SW480 (cell line): Measurements from ENCODE around the gene ACYP1.

Source experiments
- DNase-seq: peaks from one replicate; pipeline ENCODE4 v3.0.0-alpha.2; 2016; ENCODE audit warnings: low spot score

Gene ACYP1

GRCh38 chr14:75063491-75064204, at the start of gene ACYP1:
Gene ACYP1 (minus strand): TSS chr14:75064024. CDS start chr14:75063553, 471 bp downstream.
- peak; percentile 90 for DNase-seq

GRCh38 chr14:75109877-75110276, 46.1 kb upstream of the ACYP1 start:
- DNase-seq, result no peak

GRCh38 chr14:75107186-75107585, 43.4 kb upstream of the ACYP1 start:
- DNase-seq, result no peak

GRCh38 chr14:75101491-75101890, 37.7 kb upstream of the ACYP1 start:
- no peak for DNase-seq

- no peak for DNase-seq
These were observed 34.9 kb upstream of the ACYP1 start for GRCh38 chr14:75098682-75099081.

GRCh38 chr14:75098212-75098611, 34.4 kb upstream of the ACYP1 start:
- no peak for DNase-seq

GRCh38 chr14:75096959-75097358, 33.1 kb upstream of the ACYP1 start:
- DNase-seq, result no peak

GRCh38 chr14:75095690-75096089, 31.9 kb upstream of the ACYP1 start:
- DNase-seq, result no peak

GRCh38 chr14:75094896-75095295, 31.1 kb upstream of the ACYP1 start:
- DNase-seq, result no peak

- no peak for DNase-seq
These were observed 28.9 kb upstream of the ACYP1 start for GRCh38 chr14:75092698-75093097.

- no peak for DNase-seq
These were observed 27.4 kb upstream of the ACYP1 start for GRCh38 chr14:75091251-75091650.

- no peak for DNase-seq
These were observed 26.5 kb upstream of the ACYP1 start for GRCh38 chr14:75090353-75090752.

GRCh38 chr14:75088566-75089373, 24.9 kb upstream of the ACYP1 start:
- peak; percentile 68 for DNase-seq

- DNase-seq, result no peak
These were observed 24.3 kb upstream of the ACYP1 start for GRCh38 chr14:75088153-75088552.

GRCh38 chr14:75084513-75084912, 20.7 kb upstream of the ACYP1 start:
- peak; percentile 22 for DNase-seq

GRCh38 chr14:75083271-75083670, 19.4 kb upstream of the ACYP1 start:
- no peak for DNase-seq

- no peak for DNase-seq
These were observed 17.9 kb upstream of the ACYP1 start for GRCh38 chr14:75081660-75082229.

GRCh38 chr14:75079521-75079920, 15.7 kb upstream of the ACYP1 start:
- no peak for DNase-seq

- DNase-seq, result no peak
These were observed 14.0 kb upstream of the ACYP1 start for GRCh38 chr14:75077794-75078193.

- no peak for DNase-seq
These were observed 6.6 kb upstream of the ACYP1 start for GRCh38 chr14:75070383-75070782.

GRCh38 chr14:75069811-75070145, 6.0 kb upstream of the ACYP1 start:
- no peak for DNase-seq

- DNase-seq, result peak; percentile 89
These were observed 5.4 kb upstream of the ACYP1 start, which contains the start of gene ZC2HC1C for GRCh38 chr14:75069121-75069810. Gene ZC2HC1C (plus strand): TSS chr14:75069641. CDS start chr14:75070574, 933 bp downstream.
